Peyer's patch (tissue), 4 donors: ENCODE data around the gene PCDHGA10.

Experiments
- CTCF ChIP-seq, 6 experiments: fragments of 450-650 bp in 4 of 6; fragments of 200-600 bp in 2 of 6; sonication (generic) in 1 of 6; IDR thresholded peaks; one replicate each; pipeline ENCODE4 v1.5.1; 2017 to 2019; ENCODE audit warnings: antibody characterized with exemption in 6 of 6, mild to moderate bottlenecking in 3 of 6, moderate library complexity in 1 of 6
- POLR2A ChIP-seq, 2 donors: fragments of 450-650 bp; IDR thresholded peaks; one replicate each; pipeline ENCODE4 v1.5.1; 2017; ENCODE audit warnings: antibody characterized with exemption in 2 of 2, mild to moderate bottlenecking in 2 of 2, moderate library complexity in 2 of 2

- no peak for TF ChIP-seq CTCF (IDR thresholded peaks at IDR 0.05)
- no peak for TF ChIP-seq POLR2A (IDR thresholded peaks at IDR 0.05)
Measured at GRCh38 chr5:141363952-141364660, 48.7 kb upstream of the PCDHGA10 start, which contains the start of gene PCDHGA5.
